GM21576 (cell line): ENCODE measurements around the gene DNAH14.

ENCODE experiments used
- ATAC-seq: cut with Tn5 transposase; IDR thresholded peaks from one replicate; pipeline ENCODE4 v1.9.1; 2021; ENCODE audit warnings: mild to moderate bottlenecking, moderate library complexity; ENCODE audit not compliant: unreplicated experiment

Gene DNAH14

GRCh38 chr1:225389843-225390242, 460.4 kb downstream of the DNAH14 start:
- no peak for ATAC-seq

- ATAC-seq, result no peak
Observed at GRCh38 chr1:225396357-225396756, 466.9 kb downstream of the DNAH14 start.

- ATAC-seq, result no peak
Observed at GRCh38 chr1:225400968-225401367, 471.5 kb downstream of the DNAH14 start.

- ATAC-seq, result no peak
Observed at GRCh38 chr1:225406976-225407725, 477.7 kb downstream of the DNAH14 start.

- no peak for ATAC-seq
Observed at GRCh38 chr1:225407755-225408154, 478.3 kb downstream of the DNAH14 start.

- no peak for ATAC-seq
Observed at GRCh38 chr1:225408249-225408648, 478.8 kb downstream of the DNAH14 start.

GRCh38 chr1:225409051-225409450, 479.6 kb downstream of the DNAH14 start:
- no peak for ATAC-seq

GRCh38 chr1:225410036-225410435, 480.6 kb downstream of the DNAH14 start:
- ATAC-seq, result no peak

GRCh38 chr1:225412321-225412720, 482.8 kb downstream of the DNAH14 start:
- no peak for ATAC-seq

GRCh38 chr1:225412803-225413351, 483.4 kb downstream of the DNAH14 start:
- no peak for ATAC-seq

GRCh38 chr1:225413708-225414375, 484.4 kb downstream of the DNAH14 start:
- no peak for ATAC-seq

- no peak for ATAC-seq
Observed at GRCh38 chr1:225415307-225415706, 485.8 kb downstream of the DNAH14 start.

- ATAC-seq, result no peak
Observed at GRCh38 chr1:225415967-225416745, 486.7 kb downstream of the DNAH14 start.

- ATAC-seq, result no peak
Observed at GRCh38 chr1:225418059-225418458, 488.6 kb downstream of the DNAH14 start.

- no peak for ATAC-seq
Observed at GRCh38 chr1:225418598-225418997, 489.1 kb downstream of the DNAH14 start.

- no peak for ATAC-seq
Observed at GRCh38 chr1:225422031-225422605, 492.6 kb downstream of the DNAH14 start.

- no peak for ATAC-seq
Observed at GRCh38 chr1:225422795-225423517, 493.5 kb downstream of the DNAH14 start.

GRCh38 chr1:225423518-225423855, 494.0 kb downstream of the DNAH14 start:
- no peak for ATAC-seq

GRCh38 chr1:225424562-225425200, 495.2 kb downstream of the DNAH14 start:
- no peak for ATAC-seq

GRCh38 chr1:225425201-225425786, 495.8 kb downstream of the DNAH14 start:
- no peak for ATAC-seq
